ENCODE results near the gene DGKQ. TPM values are rescaled to one million over a fixed set of nuclear protein-coding genes. Genes with fewer than 3 reads are reported as not detected.
"Not testable (repeated sequence)": the region's sequence is repeated elsewhere in the genome, so short reads cannot be mapped to it uniquely, and the experiment has no call there.

Gene DGKQ
- total RNA-seq, 1 experiment from 2014 or later: 15.9 TPM

- H3K36me3 Mint-ChIP-seq (ENCODE audit: insufficient read depth, unreplicated experiment): no peaks in the 10 kb centered on the region
- H3K27ac Mint-ChIP-seq (ENCODE audit: low read depth, unreplicated experiment): no peak overlapping the region
- no peak overlapping the region for H3K4me3 Mint-ChIP-seq (ENCODE audit: unreplicated experiment)
- ChIA-PET POLR2A (interaction anchor here (0.6 kb wide), 1 partner anchor 11 kb away, joined by 3 read pairs; no protein-coding TSS in a partner anchor), CTCF (interaction anchor here (0.6 kb wide), 1 partner anchor 13 kb away, joined by 3 read pairs; no protein-coding TSS in a partner anchor)
- no peaks in the 10 kb centered on the region for H3K4me1 Mint-ChIP-seq (ENCODE audit: insufficient read depth, unreplicated experiment)
- no peak for TF ChIP-seq CTCF (IDR thresholded peaks at IDR 0.05; ENCODE audit: unreplicated experiment)
- BruUV-seq (replicated peaks): no TSS peak
- intact Hi-C loops (cut with micrococcal nuclease): no loop called here
- no peaks in the 10 kb centered on the region for H3K9me3 Mint-ChIP-seq (ENCODE audit: unreplicated experiment)
- no peak for DNase-seq (ENCODE audit: unreplicated experiment)
- H3K27me3 Mint-ChIP-seq (ENCODE audit: insufficient read depth, unreplicated experiment): no peaks in the 10 kb centered on the region
These were observed 8.9 kb upstream of the DGKQ start for GRCh38 chr4:982291-982690.

GRCh38 chr4:978957-979701 lies 5.8 kb upstream of the DGKQ start:
- POLR2A ChIA-PET: interaction anchor here (1.2 to 1.6 kb wide), 4 partner anchors 8 to 321 kb away, joined by 3 to 8 read pairs (median 5); partner anchors contain the start of genes GAK, IDUA and TMEM175

GRCh38 chr4:976016-976415 lies 2.6 kb upstream of the DGKQ start:
- DNase-seq (ENCODE audit: unreplicated experiment); BruUV-seq (replicated peaks); CTCF ChIA-PET: not testable (repeated sequence)

More at GRCh38 chr4:978957-979701, 5.8 kb upstream of the DGKQ start:
- Mint-ChIP-seq H3K36me3 (ENCODE audit: insufficient read depth, unreplicated experiment) (no peaks in the 10 kb centered on the region), H3K4me3 (ENCODE audit: unreplicated experiment) (no peak overlapping the region), H3K4me1 (ENCODE audit: insufficient read depth, unreplicated experiment) (no peaks in the 10 kb centered on the region), H3K9me3 (ENCODE audit: unreplicated experiment) (no peaks in the 10 kb centered on the region), H3K27ac (ENCODE audit: low read depth, unreplicated experiment) (no peak overlapping the region), H3K27me3 (ENCODE audit: insufficient read depth, unreplicated experiment) (no peaks in the 10 kb centered on the region)
- intact Hi-C loops (cut with micrococcal nuclease): no loop called here
- peak; percentile 63 for DNase-seq (ENCODE audit: unreplicated experiment)
- TF ChIP-seq CTCF (IDR thresholded peaks at IDR 0.05; ENCODE audit: unreplicated experiment): no peak
- CTCF ChIA-PET: no interaction called here
- no TSS peak for BruUV-seq (replicated peaks)

GRCh38 chr4:974668-975067 lies 1.3 kb upstream of the DGKQ start:
- BruUV-seq (replicated peaks): no TSS peak
- Mint-ChIP-seq H3K27ac (ENCODE audit: low read depth, unreplicated experiment) (no peak overlapping the region), H3K9me3 (ENCODE audit: unreplicated experiment) (no peaks in the 10 kb centered on the region), H3K4me3 (ENCODE audit: unreplicated experiment) (no peak overlapping the region), H3K4me1 (ENCODE audit: insufficient read depth, unreplicated experiment) (peaks cover 5% of the 10 kb centered on the region), H3K36me3 (ENCODE audit: insufficient read depth, unreplicated experiment) (no peaks in the 10 kb centered on the region), H3K27me3 (ENCODE audit: insufficient read depth, unreplicated experiment) (no peaks in the 10 kb centered on the region)
- POLR2A ChIA-PET: interaction anchor here (0.6 to 0.9 kb wide), 2 partner anchors 10 to 13 kb away, joined by 3 read pairs; no protein-coding TSS in a partner anchor
- intact Hi-C loops (cut with micrococcal nuclease): no loop called here
- no peak for DNase-seq (ENCODE audit: unreplicated experiment)
- CTCF ChIA-PET: no interaction called here
- no peak for TF ChIP-seq CTCF (IDR thresholded peaks at IDR 0.05; ENCODE audit: unreplicated experiment)

More at GRCh38 chr4:976016-976415, 2.6 kb upstream of the DGKQ start:
- H3K4me3 Mint-ChIP-seq (ENCODE audit: unreplicated experiment); H3K27ac Mint-ChIP-seq (ENCODE audit: low read depth, unreplicated experiment); H3K27me3 Mint-ChIP-seq (ENCODE audit: insufficient read depth, unreplicated experiment); POLR2A ChIA-PET; H3K4me1 Mint-ChIP-seq (ENCODE audit: insufficient read depth, unreplicated experiment); intact Hi-C loops (cut with micrococcal nuclease); H3K36me3 Mint-ChIP-seq (ENCODE audit: insufficient read depth, unreplicated experiment); H3K9me3 Mint-ChIP-seq (ENCODE audit: unreplicated experiment): not testable (repeated sequence)
